ENCODE data around the gene NMRAL1. TPM values are rescaled to one million over a fixed set of nuclear protein-coding genes. Genes with fewer than 3 reads are reported as not detected.

Gene NMRAL1
- total RNA-seq, 1 donor from 2014 or later = 62.7 TPM

DNA sequence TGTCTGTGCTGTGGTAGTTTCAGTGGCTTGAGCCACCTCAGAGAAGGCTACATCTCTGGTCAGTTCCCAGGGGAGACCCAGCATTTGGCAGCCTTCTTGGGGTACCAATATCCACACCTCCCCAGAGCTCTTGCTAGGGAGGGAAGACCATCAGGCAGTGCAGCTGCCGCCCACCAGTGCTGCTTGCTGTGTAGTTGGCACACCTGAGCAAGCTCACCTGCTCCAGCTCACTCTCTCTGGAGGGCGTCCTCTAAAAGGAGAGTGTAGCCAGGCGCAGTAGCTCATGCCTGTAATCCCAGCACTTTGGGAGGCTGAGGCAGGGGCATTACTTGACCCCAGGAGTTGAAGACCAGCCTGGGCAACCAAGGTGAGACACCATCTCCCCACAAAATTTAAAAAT is 34.4 kb upstream of the NMRAL1 start:
- DNase-seq (ENCODE audit: low read depth) = no peak
- no peak for FAIRE-seq
- no peak overlapping the region for H3K4me3 ChIP-seq (ENCODE audit: low read depth, low read length)
- peaks cover 43% of the 10 kb centered on the region for H3K36me3 ChIP-seq (ENCODE audit: control insufficient read depth, insufficient read depth, low read length)
- no peaks in the 10 kb centered on the region for H3K27me3 ChIP-seq (ENCODE audit: control insufficient read depth, insufficient read depth, low read length)
- no peak for TF ChIP-seq CTCF (IDR thresholded peaks at IDR 0.05; ENCODE audit: insufficient read depth, low read length, severe bottlenecking)

DNA sequence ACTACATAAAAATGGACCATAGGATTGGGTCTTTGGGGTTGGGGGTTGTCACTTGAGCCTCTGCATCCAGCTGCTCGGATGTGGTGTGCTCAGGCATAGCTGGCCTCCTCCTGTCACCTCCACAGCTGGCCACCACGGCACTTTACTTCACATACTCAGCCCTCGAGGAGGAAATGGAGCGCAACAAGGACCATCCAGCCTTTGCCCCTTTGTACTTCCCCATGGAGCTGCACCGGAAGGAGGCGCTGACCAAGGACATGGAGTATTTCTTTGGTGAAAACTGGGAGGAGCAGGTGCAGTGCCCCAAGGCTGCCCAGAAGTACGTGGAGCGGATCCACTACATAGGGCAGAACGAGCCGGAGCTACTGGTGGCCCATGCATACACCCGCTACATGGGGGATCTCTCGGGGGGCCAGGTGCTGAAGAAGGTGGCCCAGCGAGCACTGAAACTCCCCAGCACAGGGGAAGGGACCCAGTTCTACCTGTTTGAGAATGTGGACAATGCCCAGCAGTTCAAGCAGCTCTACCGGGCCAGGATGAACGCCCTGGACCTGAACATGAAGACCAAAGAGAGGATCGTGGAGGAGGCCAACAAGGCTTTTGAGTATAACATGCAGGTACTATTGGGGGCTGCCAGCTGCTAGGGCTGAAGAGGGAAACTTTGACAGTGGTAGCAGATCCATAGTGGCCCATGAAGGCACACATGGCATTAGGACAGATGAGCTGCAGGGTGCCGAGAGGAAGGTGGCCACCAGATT is 33.3 kb upstream of the NMRAL1 start:
- no peak for DNase-seq (ENCODE audit: low read depth)
- Histone ChIP-seq H3K4me3 (ENCODE audit: low read depth, low read length) (no peak overlapping the region), H3K36me3 (ENCODE audit: control insufficient read depth, insufficient read depth, low read length) (peaks cover 38% of the 10 kb centered on the region), H3K27me3 (ENCODE audit: control insufficient read depth, insufficient read depth, low read length) (no peaks in the 10 kb centered on the region)
- TF ChIP-seq CTCF (IDR thresholded peaks at IDR 0.05; ENCODE audit: insufficient read depth, low read length, severe bottlenecking) = no peak
- FAIRE-seq = no peak

DNA sequence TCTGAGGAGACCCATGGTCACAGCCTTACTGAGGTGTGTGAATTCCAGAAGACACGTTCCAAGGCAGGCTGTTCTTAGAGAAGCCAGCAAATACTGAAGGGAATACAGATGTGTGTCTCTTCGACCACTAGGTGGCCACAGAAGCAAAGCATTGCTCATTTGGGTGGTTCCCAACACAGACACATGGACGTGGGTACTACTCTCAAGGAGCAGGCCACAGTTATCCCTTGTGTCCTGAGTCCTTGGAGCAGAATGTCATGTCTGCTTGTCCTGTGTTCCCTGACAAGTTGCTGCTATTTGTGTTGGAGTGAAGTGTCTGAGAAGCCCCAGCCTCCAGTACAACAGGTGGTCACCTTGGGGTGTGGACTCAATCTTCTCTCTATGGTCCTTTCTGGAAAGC is 32.0 kb upstream of the NMRAL1 start:
- H3K36me3 ChIP-seq (ENCODE audit: control insufficient read depth, insufficient read depth, low read length) = peaks cover 31% of the 10 kb centered on the region
- H3K4me3 ChIP-seq (ENCODE audit: low read depth, low read length) = no peak overlapping the region
- FAIRE-seq (peak; percentile 23), DNase-seq (ENCODE audit: low read depth) (peak; percentile 75)
- TF ChIP-seq CTCF (IDR thresholded peaks at IDR 0.05; ENCODE audit: insufficient read depth, low read length, severe bottlenecking) = peak; percentile 92
- no peaks in the 10 kb centered on the region for H3K27me3 ChIP-seq (ENCODE audit: control insufficient read depth, insufficient read depth, low read length)

DNA sequence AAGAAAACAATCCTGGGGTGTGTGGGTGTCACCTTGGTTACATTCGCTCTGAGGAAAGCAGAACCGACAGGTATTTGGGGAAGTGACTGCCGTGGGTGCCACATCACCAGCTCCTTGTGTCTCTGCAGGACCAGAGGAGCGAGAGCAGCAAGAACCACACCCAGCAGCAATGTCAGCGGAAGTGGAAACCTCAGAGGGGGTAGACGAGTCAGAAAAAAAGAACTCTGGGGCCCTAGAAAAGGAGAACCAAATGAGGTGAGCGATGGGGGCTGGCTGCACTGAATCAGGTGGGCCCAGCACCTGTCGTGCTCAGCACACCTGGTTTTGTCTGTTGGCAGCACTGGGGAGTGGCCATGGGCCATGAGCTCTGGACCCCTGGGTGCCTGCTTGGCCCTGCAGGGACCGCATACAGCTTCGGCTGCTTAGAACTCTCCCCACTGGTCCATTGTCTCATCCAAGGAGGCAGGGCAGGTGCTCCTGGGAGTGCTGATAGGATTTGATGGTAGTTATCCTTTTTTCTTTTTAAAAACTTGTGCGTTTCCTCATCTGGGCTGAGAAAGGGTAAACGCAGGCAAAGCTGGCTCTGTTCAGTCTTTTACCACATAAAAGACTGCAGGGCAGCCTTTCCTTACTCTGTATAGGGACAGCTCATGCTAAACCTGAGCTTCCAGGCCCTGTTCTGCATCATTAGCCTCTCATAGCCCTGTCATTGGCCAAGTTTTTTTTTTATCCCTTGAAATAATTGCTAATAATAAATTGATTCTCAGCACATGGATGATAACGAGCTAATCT is 31.1 kb upstream of the NMRAL1 start:
- no peak for FAIRE-seq
- DNase-seq (ENCODE audit: low read depth) = no peak
- no peak overlapping the region for H3K4me3 ChIP-seq (ENCODE audit: low read depth, low read length)
- H3K36me3 ChIP-seq (ENCODE audit: control insufficient read depth, insufficient read depth, low read length) = peaks cover 27% of the 10 kb centered on the region
- no peak for TF ChIP-seq CTCF (IDR thresholded peaks at IDR 0.05; ENCODE audit: insufficient read depth, low read length, severe bottlenecking)
- no peaks in the 10 kb centered on the region for H3K27me3 ChIP-seq (ENCODE audit: control insufficient read depth, insufficient read depth, low read length)

- Histone ChIP-seq H3K27me3 (ENCODE audit: control insufficient read depth, insufficient read depth, low read length) (no peaks in the 10 kb centered on the region), H3K4me3 (ENCODE audit: low read depth, low read length) (no peak overlapping the region), H3K36me3 (ENCODE audit: control insufficient read depth, insufficient read depth, low read length) (peaks cover 3% of the 10 kb centered on the region)
- DNase-seq (ENCODE audit: low read depth) = no peak
- FAIRE-seq = no peak
- TF ChIP-seq CTCF (IDR thresholded peaks at IDR 0.05; ENCODE audit: insufficient read depth, low read length, severe bottlenecking) = no peak
Measured at GRCh38 chr16:4501071-4501478, 26.6 kb upstream of the NMRAL1 start.

All from bronchial epithelial cell (primary cell).